PC-9 (cell line): ENCODE data around the gene GP1BB. TPM values are rescaled to one million over a fixed set of nuclear protein-coding genes. Genes with fewer than 3 reads are reported as not detected.

Source experiments
- BruUV-seq: library from RNA; stranded (reverse); fragments of 400-500 nt; replicated peaks from 2 replicates; lab custom pipeline; 2021; lab: Mats Ljungman, UMichigan
- CTCF ChIA-PET: fragments of 300-600 bp; sonication (Branson Sonifier 250); formaldehyde crosslinking; loops from one replicate; lab custom pipeline; 2022; ENCODE audit warnings: antibody characterized with exemption; lab: Charles Lee
- POLR2A ChIA-PET: fragments of 300-600 bp; sonication (Branson Sonifier 250); formaldehyde crosslinking; loops from one replicate; lab custom pipeline; 2022; ENCODE audit warnings: antibody characterized with exemption; ENCODE audit not compliant: unreplicated experiment; lab: Charles Lee
- DNase-seq, 2 experiments: peaks; one replicate each; pipeline versions ENCODE4 v3.0.0 to v3.0.0-alpha.2; 2015 to 2022; ENCODE audit warnings: mixed read lengths in 1 of 2
- H2AFZ ChIP-seq: fragments of 200-600 bp; sonication (generic); 2 replicates; pipeline ENCODE4 v1.8.1; 2017; ENCODE audit warnings: antibody characterized with exemption
- H3F3A ChIP-seq: fragments of 200-600 bp; sonication (generic); 2 replicates; pipeline ENCODE4 v1.8.1; 2017; ENCODE audit warnings: antibody characterized with exemption, mild to moderate bottlenecking, low read depth; ENCODE audit not compliant: insufficient read depth
- H3K27ac ChIP-seq: fragments of 200-600 bp; sonication (generic); 2 replicates; pipeline ENCODE4 v1.6.1; 2016; ENCODE audit warnings: mixed run types
- H3K27me3 ChIP-seq: fragments of 200-600 bp; sonication (generic); 2 replicates; pipeline ENCODE4 v1.6.1; 2016; ENCODE audit warnings: low read depth, mixed run types; ENCODE audit not compliant: insufficient read depth
- H3K36me3 ChIP-seq: fragments of 200-600 bp; sonication (generic); 2 replicates; pipeline ENCODE4 v1.6.1; 2016; ENCODE audit warnings: low read depth, mixed run types
- H3K4me1 ChIP-seq: fragments of 200-600 bp; sonication (generic); replicated peaks from 2 replicates; pipeline ENCODE4 v1.6.1; 2016; ENCODE audit warnings: mixed run types; ENCODE audit not compliant: insufficient read depth
- H3K4me2 ChIP-seq: fragments of 200-600 bp; sonication (generic); 2 replicates; pipeline ENCODE4 v1.6.1; 2017; ENCODE audit warnings: mixed run types
- H3K4me3 ChIP-seq: fragments of 200-600 bp; sonication (generic); 2 replicates; pipeline ENCODE4 v1.6.1; 2016; ENCODE audit warnings: mixed run types
- H3K79me2 ChIP-seq: fragments of 200-600 bp; sonication (generic); 2 replicates; pipeline ENCODE4 v1.6.1; 2017; ENCODE audit warnings: low read depth, mixed run types
- H3K9me2 ChIP-seq: fragments of 200-600 bp; sonication (generic); 2 replicates; pipeline ENCODE4 v1.8.1; 2017; ENCODE audit warnings: mild to moderate bottlenecking; ENCODE audit not compliant: insufficient read depth
- H3K9me3 ChIP-seq: fragments of 200-600 bp; sonication (generic); 2 replicates; pipeline ENCODE4 v1.8.1; 2016; ENCODE audit warnings: low read depth; ENCODE audit not compliant: insufficient read depth
- H4K20me1 ChIP-seq: fragments of 200-600 bp; sonication (generic); 2 replicates; pipeline ENCODE4 v1.8.1; 2017; ENCODE audit not compliant: insufficient read depth
- CTCF ChIP-seq: fragments of 200-600 bp; sonication (generic); conservative IDR thresholded peaks from 2 replicates; pipeline ENCODE4 v1.6.1; 2017; ENCODE audit warnings: mixed run types, antibody characterized with exemption, mild to moderate bottlenecking, moderate library complexity
- EZH2 ChIP-seq: fragments of 200-600 bp; sonication (generic); IDR thresholded peaks from 2 replicates; pipeline ENCODE4 v1.8.0; 2017; ENCODE audit warnings: antibody characterized with exemption, low read depth
- intact Hi-C: fragments of 100-400 bp; cut with micrococcal nuclease; formaldehyde crosslinking; loops from one replicate; pipeline ENCODE4 v1.10.0; 2022; ENCODE audit not compliant: unreplicated experiment
- total RNA-seq: library from RNA; stranded (reverse); gene quantifications from 2 replicates; pipeline ENCODE4 v1.2.3, GENCODE V29; 2021

Gene GP1BB
- total RNA-seq, 1 experiment from 2014 or later: 0.35 TPM

DNA sequence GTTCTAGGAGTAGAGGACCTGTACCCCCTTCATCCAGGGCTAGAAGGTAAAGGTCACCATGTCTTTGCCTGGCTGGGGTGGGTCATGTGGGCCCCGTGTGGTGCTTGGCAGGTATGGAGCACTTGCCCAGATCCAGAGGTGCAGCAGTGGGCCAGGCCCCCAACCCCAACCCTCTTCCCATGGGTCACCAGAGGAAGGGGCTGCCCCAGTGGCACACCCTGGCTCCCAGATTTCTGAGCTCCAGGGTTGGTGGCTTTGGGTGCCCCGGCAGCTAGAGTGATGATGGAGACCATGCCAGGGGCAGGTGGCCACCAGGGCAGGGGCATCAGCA is 2.4 kb upstream of the GP1BB start:
- H3K9me2 ChIP-seq: no peaks in the 10 kb centered on the region
- no peak overlapping the region for H2AFZ ChIP-seq
- H3K4me3 ChIP-seq: no peak overlapping the region
- H3F3A ChIP-seq: no peaks in the 10 kb centered on the region
- H3K4me1 ChIP-seq: no peaks in the 10 kb centered on the region
- H3K36me3 ChIP-seq: no peaks in the 10 kb centered on the region
- H3K9me3 ChIP-seq: no peaks in the 10 kb centered on the region
- no peak overlapping the region for H3K4me2 ChIP-seq
- no peak for DNase-seq
- CTCF ChIA-PET: no interaction called here
- 0 out of 2 replicates have a peak, but pooled peaks cover 3% of the 10 kb centered on the region for H3K27me3 ChIP-seq
- intact Hi-C loops: no loop called here
- no peak overlapping the region for H3K27ac ChIP-seq
- H4K20me1 ChIP-seq: no peaks in the 10 kb centered on the region
- BruUV-seq: no TSS peak
- no peak for TF ChIP-seq CTCF
- no peak for TF ChIP-seq EZH2
- no peaks in the 10 kb centered on the region for H3K79me2 ChIP-seq
- POLR2A ChIA-PET: no interaction called here

DNA sequence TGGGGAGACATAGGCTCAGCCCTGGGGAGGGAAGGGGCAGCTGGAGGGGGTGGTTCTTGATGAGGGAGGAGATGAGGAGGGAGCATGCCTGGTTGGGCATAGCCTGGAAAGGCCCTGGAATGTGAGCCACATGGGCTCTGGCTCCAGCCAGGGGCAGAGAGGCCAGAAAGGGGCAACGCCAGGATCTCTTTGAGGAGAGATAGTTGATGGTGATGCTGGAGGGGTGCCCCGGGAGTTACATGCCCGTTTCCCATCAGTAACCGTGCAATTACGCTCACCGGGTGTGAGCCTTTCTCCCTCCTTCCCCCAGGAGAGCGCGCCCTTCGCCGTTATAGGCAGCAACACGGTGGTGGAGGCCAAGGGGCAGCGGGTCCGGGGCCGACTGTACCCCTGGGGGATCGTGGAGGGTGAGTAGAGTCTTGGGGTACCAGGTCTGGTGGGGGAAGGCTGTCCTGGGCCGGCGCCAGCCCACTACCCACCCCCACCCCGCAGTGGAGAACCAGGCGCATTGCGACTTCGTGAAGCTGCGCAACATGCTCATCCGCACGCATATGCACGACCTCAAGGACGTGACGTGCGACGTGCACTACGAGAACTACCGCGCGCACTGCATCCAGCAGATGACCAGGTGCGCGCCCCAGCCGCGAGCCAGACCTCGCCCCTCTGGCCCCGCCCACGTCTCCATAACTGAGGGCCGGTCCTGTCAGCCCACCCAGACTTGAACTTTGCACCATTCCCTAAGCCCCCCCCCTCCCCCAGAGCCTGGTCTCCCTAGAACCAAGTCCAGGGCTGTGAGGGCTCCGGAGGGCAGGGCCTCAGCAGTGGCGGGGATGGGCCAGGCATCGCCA is 1.8 kb upstream of the GP1BB start:
- CTCF ChIA-PET: no interaction called here
- H3K27me3 ChIP-seq: 0 out of 2 replicates have a peak, but pooled peaks cover 3% of the 10 kb centered on the region
- H2AFZ ChIP-seq: no peak overlapping the region
- TF ChIP-seq EZH2 (no peak), CTCF (no peak)
- no TSS peak for BruUV-seq
- no peaks in the 10 kb centered on the region for H3F3A ChIP-seq
- no peak for DNase-seq
- H3K27ac ChIP-seq: no peak overlapping the region
- H4K20me1 ChIP-seq: no peaks in the 10 kb centered on the region
- POLR2A ChIA-PET: no interaction called here
- intact Hi-C loops: no loop called here
- no peaks in the 10 kb centered on the region for H3K79me2 ChIP-seq
- H3K4me3 ChIP-seq: no peak overlapping the region
- H3K4me2 ChIP-seq: no peak overlapping the region
- no peaks in the 10 kb centered on the region for H3K4me1 ChIP-seq
- H3K9me3 ChIP-seq: no peaks in the 10 kb centered on the region
- H3K36me3 ChIP-seq: no peaks in the 10 kb centered on the region
- H3K9me2 ChIP-seq: no peaks in the 10 kb centered on the region

- no peaks in the 10 kb centered on the region for H3K9me3 ChIP-seq
- no peaks in the 10 kb centered on the region for H3K9me2 ChIP-seq
- no peak for TF ChIP-seq CTCF
- no peak for TF ChIP-seq EZH2
- H3F3A ChIP-seq: no peaks in the 10 kb centered on the region
- no peak overlapping the region for H3K4me2 ChIP-seq
- no peaks in the 10 kb centered on the region for H3K36me3 ChIP-seq
- intact Hi-C loops: no loop called here
- no peaks in the 10 kb centered on the region for H3K79me2 ChIP-seq
- no peak for DNase-seq
- no peak overlapping the region for H3K27ac ChIP-seq
- no peaks in the 10 kb centered on the region for H3K4me1 ChIP-seq
- H2AFZ ChIP-seq: no peak overlapping the region
- ChIA-PET CTCF (no interaction called here), POLR2A (no interaction called here)
- H3K4me3 ChIP-seq: no peak overlapping the region
- H3K27me3 ChIP-seq: 0 out of 2 replicates have a peak, but pooled peaks cover 3% of the 10 kb centered on the region
- BruUV-seq: no TSS peak
- H4K20me1 ChIP-seq: no peaks in the 10 kb centered on the region
These were observed 959 bp upstream of the GP1BB start for GRCh38 chr22:19722178-19722981.
